HG03103 (cell line): Measurements from ENCODE around the gene OSBPL8.
A peak's percentile ranks its signal among the peaks of the same experiment; 100 is the strongest.
"Not testable (repeated sequence)": the region's sequence is repeated elsewhere in the genome, so short reads cannot be mapped to it uniquely, and the experiment has no call there.

Experiments used
- ATAC-seq: cut with Tn5 transposase; IDR thresholded peaks from one replicate; pipeline ENCODE4 v1.9.1; 2021; ENCODE audit warnings: low read depth; ENCODE audit not compliant: unreplicated experiment

The OSBPL8 gene

GRCh38 chr12:76480796-76481195 is 78.8 kb downstream of the OSBPL8 start:
- ATAC-seq = no peak

GRCh38 chr12:76478045-76478444 is 81.5 kb downstream of the OSBPL8 start:
- no peak for ATAC-seq

- not testable (repeated sequence) for ATAC-seq
Observed at GRCh38 chr12:76472862-76473261, 86.7 kb downstream of the OSBPL8 start.

- ATAC-seq = no peak
Observed at GRCh38 chr12:76471579-76471978, 88.0 kb downstream of the OSBPL8 start.

- ATAC-seq = peak; percentile 91
Observed at GRCh38 chr12:76470028-76470939, 89.3 kb downstream of the OSBPL8 start.

- ATAC-seq = no peak
Observed at GRCh38 chr12:76464631-76465166, 94.9 kb downstream of the OSBPL8 start.

- ATAC-seq = no peak
Observed at GRCh38 chr12:76462668-76463224, 96.8 kb downstream of the OSBPL8 start.

GRCh38 chr12:76460807-76461206 is 98.8 kb downstream of the OSBPL8 start:
- ATAC-seq = no peak

GRCh38 chr12:76457818-76458217 is 101.8 kb downstream of the OSBPL8 start:
- no peak for ATAC-seq

GRCh38 chr12:76457010-76457409 is 102.6 kb downstream of the OSBPL8 start:
- no peak for ATAC-seq

- peak; percentile 86 for ATAC-seq
Observed at GRCh38 chr12:76455582-76456345, 103.8 kb downstream of the OSBPL8 start.

GRCh38 chr12:76451528-76451927 is 108.0 kb downstream of the OSBPL8 start:
- ATAC-seq = no peak

- no peak for ATAC-seq
Observed at GRCh38 chr12:76450690-76451089, 108.9 kb downstream of the OSBPL8 start.

- ATAC-seq = no peak
Observed at GRCh38 chr12:76449993-76450392, 109.6 kb downstream of the OSBPL8 start.

GRCh38 chr12:76449583-76449982 is 110.0 kb downstream of the OSBPL8 start:
- no peak for ATAC-seq

- ATAC-seq = no peak
Observed at GRCh38 chr12:76449016-76449415, 110.6 kb downstream of the OSBPL8 start.

- ATAC-seq = no peak
Observed at GRCh38 chr12:76446090-76446489, 113.5 kb downstream of the OSBPL8 start.

- no peak for ATAC-seq
Observed at GRCh38 chr12:76445462-76445861, 114.1 kb downstream of the OSBPL8 start.

GRCh38 chr12:76444408-76444984 is 115.1 kb downstream of the OSBPL8 start:
- ATAC-seq = no peak

GRCh38 chr12:76441016-76441415 is 118.6 kb downstream of the OSBPL8 start:
- no peak for ATAC-seq

- ATAC-seq = no peak
Observed at GRCh38 chr12:76432733-76433132, 126.8 kb downstream of the OSBPL8 start.
